GM18858 (cell line): Measurements from ENCODE around the gene EIF3A.
"Not testable (repeated sequence)": the region's sequence is repeated elsewhere in the genome, so short reads cannot be mapped to it uniquely, and the experiment has no call there.

Experiments
- ATAC-seq: cut with Tn5 transposase; IDR thresholded peaks from one replicate; pipeline ENCODE4 v1.9.1; 2021; ENCODE audit not compliant: unreplicated experiment

Gene EIF3A, protein sequence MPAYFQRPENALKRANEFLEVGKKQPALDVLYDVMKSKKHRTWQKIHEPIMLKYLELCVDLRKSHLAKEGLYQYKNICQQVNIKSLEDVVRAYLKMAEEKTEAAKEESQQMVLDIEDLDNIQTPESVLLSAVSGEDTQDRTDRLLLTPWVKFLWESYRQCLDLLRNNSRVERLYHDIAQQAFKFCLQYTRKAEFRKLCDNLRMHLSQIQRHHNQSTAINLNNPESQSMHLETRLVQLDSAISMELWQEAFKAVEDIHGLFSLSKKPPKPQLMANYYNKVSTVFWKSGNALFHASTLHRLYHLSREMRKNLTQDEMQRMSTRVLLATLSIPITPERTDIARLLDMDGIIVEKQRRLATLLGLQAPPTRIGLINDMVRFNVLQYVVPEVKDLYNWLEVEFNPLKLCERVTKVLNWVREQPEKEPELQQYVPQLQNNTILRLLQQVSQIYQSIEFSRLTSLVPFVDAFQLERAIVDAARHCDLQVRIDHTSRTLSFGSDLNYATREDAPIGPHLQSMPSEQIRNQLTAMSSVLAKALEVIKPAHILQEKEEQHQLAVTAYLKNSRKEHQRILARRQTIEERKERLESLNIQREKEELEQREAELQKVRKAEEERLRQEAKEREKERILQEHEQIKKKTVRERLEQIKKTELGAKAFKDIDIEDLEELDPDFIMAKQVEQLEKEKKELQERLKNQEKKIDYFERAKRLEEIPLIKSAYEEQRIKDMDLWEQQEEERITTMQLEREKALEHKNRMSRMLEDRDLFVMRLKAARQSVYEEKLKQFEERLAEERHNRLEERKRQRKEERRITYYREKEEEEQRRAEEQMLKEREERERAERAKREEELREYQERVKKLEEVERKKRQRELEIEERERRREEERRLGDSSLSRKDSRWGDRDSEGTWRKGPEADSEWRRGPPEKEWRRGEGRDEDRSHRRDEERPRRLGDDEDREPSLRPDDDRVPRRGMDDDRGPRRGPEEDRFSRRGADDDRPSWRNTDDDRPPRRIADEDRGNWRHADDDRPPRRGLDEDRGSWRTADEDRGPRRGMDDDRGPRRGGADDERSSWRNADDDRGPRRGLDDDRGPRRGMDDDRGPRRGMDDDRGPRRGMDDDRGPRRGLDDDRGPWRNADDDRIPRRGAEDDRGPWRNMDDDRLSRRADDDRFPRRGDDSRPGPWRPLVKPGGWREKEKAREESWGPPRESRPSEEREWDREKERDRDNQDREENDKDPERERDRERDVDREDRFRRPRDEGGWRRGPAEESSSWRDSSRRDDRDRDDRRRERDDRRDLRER (N-terminal part only)

DNA sequence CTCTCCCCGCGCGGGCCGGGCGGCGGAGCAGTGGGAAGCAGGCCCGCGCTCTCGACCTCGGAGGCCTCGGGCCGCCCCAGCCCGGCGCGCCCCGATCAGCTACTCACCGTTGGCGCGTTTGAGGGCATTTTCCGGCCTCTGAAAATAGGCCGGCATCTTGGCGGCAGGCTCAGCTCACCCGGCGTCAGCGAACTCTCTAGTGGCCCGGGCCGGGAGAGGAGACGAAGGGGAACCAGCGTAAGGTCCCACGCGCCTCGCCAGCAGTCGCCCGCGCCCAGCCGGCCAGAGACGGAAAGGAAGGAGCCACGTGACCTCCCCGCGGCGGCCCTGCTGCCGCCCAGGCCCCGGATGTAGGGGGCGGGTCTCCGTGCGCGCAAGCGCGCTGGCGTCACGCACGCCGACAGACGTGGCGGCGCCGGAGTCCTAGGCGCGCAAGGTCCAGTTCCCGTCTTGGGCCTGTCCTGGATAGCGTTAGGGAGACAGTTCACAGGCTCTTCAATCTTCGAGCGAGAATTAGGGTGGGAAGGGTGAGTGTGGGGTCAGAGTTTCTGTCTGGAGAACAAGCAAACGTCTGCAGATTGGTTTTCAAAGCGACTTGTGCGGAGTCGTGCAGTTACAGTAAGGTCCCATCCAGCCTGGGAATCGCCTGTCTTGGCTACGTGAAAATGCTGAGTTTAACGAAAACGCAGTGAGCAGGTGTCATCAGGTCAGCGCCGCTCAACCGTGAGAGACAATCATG lies at the start of gene EIF3A:
TSS of gene EIF3A (minus strand) at position 297 of the 739 bp plus-strand sequence. CDS start at position 156, 141 bp downstream.
- peak; percentile 61 for ATAC-seq

DNA sequence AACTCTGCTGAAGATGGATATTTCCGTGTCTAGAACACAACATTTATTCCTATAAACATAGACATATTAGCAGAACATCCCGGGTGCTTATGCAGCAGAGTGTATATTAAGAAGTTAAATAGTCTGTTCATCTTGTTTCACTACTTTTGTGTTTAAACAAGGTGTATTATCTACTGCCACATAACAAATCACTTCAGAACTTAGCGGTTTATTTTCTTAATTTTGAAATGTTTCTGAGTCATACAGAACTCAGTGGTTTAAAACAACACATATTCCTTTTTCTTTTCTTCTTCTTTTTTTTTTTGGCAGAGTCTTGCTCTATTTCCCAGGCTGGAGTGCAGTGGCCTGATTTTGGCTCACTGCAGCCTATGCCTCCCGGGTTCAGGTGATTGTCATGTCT lies 49.1 kb upstream of the EIF3A start:
- ATAC-seq, result no peak

DNA sequence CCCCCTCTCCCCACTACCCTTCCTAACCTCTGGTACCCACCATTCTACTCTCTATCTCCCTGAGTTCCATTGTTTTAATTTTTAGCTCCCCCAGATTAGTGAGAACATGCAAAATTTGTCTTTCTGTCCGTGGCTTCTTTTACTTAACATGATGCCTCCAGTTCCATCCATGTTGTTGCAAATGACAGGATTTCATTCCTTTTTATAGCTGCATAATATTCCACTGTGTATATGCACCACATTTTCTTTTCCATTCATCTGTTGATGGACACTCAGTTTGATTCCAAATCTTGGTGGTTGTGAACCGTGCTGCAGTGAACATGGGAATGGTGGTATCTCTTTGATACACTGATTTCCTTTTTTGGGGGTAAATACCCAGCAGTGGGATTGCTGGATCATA lies 45.3 kb upstream of the EIF3A start:
- no peak for ATAC-seq

DNA sequence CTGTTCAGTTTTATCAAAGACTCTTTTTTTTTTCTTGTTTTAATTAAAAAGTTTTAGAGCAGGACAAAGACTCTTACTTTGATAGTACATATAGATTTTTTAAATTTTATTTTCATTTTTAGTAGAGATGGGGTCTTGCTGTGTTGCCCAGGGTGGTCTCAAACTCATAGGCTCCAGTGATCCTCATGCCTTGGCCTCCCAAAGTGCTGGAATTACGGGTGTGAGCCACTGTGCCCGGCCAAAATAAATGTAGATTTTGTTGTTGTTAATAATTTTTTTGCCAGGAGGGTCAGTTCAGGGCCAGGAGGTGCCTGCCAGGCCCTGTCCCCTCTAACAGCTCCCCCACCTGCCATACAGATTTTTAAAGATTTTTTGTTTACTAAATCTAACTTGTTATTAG lies 40.3 kb upstream of the EIF3A start:
- no peak for ATAC-seq

DNA sequence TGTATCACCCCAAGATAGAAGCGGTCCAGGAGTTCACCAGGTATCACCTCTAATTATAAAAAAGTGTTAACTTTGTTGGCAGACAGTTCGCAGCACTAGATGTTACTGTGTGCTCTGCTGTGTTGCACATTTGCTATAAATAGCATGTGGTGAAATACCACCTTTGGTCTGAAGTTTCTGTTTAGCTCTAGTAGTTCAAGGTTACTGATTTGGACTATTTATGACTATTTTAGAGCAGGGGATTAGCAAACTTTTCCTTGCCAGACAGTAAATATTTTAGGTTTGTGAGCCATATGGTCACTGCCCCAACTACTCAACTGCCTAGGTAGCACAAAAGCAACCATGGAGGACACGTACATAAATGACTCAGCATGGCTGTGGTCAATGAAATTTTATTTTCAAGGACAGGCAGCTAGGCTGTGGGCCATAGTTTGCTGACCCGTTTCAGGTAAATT lies 39.8 kb upstream of the EIF3A start:
- ATAC-seq, result peak; percentile 93

DNA sequence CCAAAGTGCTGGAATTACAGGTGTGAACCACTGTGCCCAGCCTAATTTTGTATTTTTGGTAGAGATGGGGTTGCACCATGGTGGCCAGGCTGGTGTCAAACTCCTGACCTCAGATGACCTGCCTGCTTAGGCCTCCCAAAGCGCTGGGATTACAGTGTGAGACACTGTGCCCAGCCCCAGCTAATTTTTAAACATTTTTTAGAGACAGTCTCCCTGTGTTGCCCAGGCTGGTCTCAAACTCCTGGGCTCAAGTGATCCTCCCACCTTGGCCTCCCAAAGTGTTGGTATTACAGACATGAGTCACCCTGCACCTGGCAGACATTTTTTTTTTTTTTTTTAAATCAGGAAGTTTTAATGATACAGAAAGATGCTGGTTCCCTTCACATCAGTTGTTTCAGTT lies 38.8 kb upstream of the EIF3A start:
- ATAC-seq, result no peak

DNA sequence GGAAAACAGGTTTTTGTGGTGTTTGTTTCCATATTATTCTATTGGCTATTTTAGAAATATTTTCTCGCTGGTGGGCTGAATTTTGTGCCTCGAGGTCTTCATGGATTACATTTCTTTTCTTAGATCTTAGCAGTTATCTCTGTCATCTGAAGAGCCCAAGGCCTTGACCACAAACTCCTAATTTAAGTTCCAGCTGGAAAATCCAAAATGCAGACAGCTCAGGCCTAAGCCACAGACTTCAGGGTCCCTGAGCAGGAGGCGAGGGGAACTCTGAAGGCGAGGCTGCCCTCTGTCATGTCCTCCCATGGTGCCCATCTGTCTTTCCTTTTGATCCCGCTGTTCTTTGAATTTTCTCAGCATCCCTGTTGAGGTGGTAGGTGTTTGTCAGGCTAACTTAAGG lies 37.6 kb upstream of the EIF3A start:
- ATAC-seq, result no peak

DNA sequence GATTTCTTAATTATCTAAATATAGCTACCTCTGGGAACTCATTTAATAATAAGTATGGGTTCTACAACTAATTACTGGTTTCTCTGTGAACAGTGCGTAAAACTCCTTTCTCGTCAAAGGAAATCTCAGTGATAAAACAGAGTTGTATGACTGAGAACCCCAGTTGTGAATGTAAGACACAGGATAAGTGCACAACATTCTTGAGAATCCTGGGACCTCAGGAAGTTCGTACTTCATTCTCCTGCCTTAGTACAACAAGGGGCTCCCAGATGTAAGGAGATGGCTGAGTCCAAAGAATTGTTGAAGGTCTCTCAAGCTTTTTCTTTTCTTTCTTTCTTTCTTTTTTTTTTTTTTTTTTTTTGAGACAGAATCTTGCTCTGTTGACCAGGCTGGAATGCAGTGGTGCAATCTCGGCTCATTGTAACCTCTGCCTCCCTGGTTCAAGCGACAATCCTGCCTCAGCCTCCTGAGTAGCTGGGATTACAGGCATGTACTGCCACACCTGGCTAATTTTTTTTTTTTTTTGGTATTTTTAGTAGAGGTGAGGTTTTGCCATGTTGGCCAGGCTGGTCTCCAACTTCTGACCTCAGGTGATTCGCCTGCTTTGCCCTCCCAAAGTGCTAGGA lies 35.8 kb upstream of the EIF3A start:
- ATAC-seq, result no peak

DNA sequence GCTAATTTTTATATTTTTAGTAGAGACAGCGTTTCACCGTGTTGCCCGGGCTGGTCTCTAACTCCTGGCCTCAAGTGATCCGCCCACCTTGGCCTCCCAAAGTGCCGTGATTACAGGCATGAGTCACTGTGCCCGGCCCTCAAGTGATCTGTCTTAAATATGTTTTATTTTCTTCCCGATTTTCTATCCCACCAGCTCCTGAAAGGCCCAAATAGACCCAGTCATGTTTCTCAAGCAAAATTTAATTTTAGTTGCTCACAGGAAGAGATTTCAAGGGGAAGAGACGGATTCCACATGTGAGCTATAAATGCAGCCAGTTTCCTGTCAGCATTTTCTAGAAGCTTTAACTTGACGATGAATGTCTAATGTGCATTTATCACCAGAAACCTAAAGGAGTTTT lies 35.3 kb upstream of the EIF3A start:
- no peak for ATAC-seq

DNA sequence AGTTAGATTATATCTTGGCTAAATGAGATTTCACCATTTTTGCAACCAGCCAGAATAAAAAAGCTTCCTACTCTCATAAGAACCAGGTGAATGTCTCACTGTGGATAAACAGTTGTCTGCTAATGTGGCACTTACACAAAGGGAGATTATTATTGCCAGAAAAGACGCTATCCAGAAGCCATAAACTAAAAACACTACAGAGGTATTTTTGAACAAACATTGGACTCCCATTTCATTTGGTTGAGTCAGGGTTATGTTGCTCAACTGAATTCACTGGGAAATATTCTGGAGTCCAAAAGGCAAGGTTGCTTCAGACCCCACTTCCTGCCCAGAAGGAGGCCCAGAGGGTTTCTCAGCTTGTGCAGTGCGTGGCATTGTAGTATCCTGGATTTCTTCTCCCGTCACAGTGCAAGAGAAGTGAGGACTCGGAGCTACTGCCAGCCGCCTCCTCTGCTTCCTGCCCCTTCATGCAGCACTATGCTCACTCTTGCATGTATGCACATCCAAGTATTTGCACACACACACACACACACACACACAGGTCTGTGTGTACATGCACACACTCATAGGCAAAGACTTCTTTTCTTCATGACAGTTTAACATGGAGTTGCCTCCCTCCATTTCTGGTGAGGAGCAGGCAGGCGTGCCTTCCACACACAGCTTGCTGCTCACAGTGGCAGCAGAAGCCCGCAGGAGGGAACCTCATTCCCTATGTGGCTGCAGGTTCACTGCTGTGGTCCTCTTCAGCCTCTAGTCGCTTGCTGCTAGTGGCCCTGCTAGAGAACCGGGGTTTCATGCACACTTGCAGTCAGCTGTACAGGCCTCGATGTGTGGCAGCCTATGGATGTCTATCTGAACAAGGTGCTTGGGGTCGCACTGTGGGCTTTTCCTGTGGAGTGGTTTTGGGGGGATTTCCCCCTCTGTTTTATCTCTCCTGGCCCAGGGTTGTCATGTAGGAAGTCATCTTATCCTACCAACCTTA lies 33.4 kb upstream of the EIF3A start:
- no peak for ATAC-seq

DNA sequence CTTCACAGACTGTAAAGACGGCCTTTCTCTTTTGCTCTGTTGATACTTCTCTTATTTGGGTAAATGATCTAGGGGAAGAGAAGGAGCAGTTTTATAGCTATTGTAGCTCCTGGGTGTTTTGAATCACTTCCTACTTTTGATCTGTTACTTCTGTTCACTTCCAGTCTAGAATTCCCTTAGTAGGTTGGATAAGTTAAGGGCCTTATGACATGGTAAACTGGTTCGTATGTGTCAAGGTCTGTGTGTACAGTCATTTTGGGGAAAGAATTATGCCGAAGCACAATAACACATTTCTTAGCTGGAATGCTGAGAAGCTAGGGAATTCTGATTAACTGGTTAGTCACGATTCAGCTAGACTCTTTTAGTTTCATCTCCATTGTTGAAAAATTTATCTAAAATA lies 31.4 kb upstream of the EIF3A start:
- no peak for ATAC-seq

DNA sequence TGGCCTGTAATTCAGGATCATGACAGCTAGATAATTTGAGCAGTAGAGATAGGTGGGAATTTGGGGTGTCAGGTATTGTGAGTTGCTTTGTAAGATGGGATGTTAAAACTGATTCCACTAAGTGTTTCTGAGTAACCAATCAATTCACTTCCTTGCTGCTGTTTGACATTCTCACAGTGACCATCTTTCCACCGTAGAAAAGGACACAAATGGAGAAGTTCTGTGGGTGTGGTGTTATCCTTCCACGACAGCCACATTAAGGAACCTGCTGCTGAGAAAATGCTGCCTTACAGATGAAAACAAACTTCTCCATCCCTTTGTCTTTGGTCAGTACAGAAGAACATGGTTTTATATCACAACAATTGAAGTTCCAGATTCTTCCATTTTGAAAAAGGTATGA lies 27.2 kb upstream of the EIF3A start:
- ATAC-seq, result not testable (repeated sequence)

DNA sequence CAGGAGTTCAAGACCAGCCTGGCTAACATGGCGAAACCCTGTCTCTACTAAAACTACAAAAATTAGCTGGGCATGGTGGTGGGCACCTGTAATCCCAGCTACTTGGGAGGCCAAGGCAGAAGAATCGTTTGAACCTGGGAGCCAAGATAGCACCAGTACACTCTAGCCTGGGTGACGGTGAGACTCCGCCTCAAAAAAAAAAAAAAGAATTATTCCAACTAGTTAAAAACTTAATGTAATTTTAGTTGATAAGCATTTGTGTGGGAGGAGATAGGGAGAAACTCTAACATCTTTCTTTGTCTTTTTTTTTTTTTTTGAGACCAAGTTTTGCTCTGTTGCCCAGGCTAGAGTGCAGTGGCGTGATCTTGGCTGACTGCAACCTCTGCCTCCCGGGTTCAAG lies 26.5 kb upstream of the EIF3A start:
- not testable (repeated sequence) for ATAC-seq

DNA sequence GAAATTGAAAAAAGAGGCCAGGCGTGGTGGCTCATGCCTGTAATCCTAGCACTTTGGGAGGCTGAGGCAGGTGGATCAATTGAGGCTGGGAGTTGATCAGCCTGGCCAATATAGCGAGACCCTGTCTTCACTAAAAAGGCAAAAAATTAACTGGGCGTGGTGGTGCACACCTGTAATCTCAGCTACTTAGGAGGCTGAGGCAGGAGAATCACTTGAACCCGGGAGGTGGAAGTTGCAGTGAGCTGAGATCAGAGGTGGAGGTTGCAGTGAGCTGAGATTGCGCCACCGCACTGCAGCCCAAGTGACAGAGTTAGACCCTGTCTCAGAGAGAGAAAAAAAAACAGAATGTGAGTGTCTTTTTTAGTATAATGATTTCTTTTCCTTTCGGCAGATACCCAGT lies 25.3 kb upstream of the EIF3A start:
- not testable (repeated sequence) for ATAC-seq

DNA sequence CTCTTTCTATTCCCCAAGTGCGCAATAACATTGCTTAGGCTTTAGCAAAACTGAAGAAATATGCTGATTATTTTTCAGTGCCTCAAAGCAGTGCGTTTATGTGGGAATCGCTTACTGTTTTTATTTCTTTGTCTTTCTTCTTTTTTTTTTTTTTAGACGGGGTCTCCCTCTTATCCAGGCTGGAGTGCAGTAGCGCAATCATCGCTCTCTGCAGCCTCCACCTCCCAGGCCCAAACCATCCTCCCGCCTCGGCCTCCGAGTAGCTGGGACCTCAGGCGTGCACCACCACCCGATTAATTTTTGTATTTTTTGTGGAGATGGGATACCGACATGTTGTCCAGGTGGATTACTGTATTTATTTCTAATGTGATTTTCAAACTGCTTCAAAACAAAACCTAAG lies 24.5 kb upstream of the EIF3A start:
- no peak for ATAC-seq

DNA sequence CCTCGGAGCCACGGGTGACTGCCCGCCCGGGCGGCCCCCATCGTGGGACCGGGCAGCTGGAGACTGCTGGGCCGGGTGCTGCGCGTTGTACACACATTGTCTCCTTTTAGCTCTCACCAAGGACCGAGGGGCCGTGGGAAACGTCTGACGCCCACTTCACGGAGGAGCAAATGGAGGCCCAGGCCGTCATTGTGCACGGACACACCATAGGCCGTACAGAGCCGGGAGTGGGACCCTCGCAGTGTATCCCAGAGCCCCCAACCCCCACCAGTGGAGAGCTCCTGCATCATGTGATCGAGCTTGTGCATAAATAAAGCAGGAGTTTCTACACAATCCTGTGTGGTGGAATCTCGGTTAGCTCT lies 24.0 kb upstream of the EIF3A start:
- peak; percentile 28 for ATAC-seq

DNA sequence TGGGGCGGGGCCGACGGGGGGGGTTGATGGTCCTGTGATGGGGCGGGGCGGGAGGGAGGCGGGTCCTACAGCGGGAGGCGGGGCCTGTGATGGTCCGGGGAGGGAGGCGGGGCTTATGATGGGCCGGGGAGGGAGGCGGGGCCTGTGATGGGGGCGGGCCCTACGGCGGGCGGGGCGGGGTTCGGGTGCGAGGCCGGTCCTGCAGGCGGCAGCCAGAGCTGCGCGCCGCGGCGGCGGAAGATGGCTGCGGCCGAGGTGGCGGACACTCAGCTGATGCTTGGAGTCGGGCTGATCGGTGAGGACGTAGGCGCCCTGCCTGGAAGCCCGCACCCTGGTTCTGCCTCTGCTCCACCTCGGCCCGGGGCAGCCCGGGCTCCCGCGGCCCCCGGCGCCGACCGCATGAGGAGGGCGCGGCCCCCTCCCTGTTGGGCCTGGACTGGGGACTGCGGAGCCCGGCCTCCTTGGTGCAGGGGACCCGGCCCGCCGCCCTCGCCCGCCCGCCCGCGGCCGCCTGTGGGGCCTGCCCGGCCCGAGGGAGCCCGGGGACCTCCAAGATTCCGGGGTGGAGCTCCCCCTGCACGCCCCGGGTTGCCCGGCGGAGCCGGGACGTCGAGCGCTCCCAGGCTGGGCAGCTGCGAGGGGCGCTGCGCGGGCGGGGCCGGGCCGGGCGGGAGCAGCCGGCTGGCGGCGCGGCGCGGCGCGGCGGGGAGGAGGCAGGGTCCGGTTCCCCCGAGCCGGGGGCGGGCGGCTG lies 23.5 kb upstream of the EIF3A start, which contains the start of gene DENND10:
TSS of gene DENND10 (plus strand) at position 211 of the 751 bp plus-strand sequence. CDS start at position 241, 30 bp downstream.
- ATAC-seq, result peak; percentile 60
